CD4-positive, CD25-positive, alpha-beta regulatory T cell (primary cell): ENCODE results near the gene MTMR4. TPM values are rescaled to one million over a fixed set of nuclear protein-coding genes. Genes with fewer than 3 reads are reported as not detected.
"Not testable (repeated sequence)": the region's sequence is repeated elsewhere in the genome, so short reads cannot be mapped to it uniquely, and the experiment has no call there.

Experiments
- ATAC-seq, 2 donors: fragments of 150-1000 bp; cut with Tn5 transposase; one replicate each; pipeline ENCODE4 v1.10.0; 2021; ENCODE audit warnings: low read depth in 2 of 2, moderate number of reproducible peaks in 2 of 2, moderate library complexity in 1 of 2
- DNase-seq, 3 donors: peaks; one replicate each; pipeline versions ENCODE4 v3.0.0 to v3.0.0-alpha.2; 2012 to 2022; ENCODE audit warnings: mixed read lengths in 1 of 3
- H3K27ac ChIP-seq: one replicate; pipeline ENCODE4 v1.7.0; 2013; ENCODE audit warnings: mild to moderate bottlenecking, low read length; ENCODE audit not compliant: insufficient read depth, poor library complexity, severe bottlenecking
- H3K27me3 ChIP-seq: one replicate; pipeline ENCODE4 v1.7.0; 2013; ENCODE audit warnings: low read length; ENCODE audit not compliant: control insufficient read depth, insufficient read depth
- H3K36me3 ChIP-seq: one replicate; pipeline ENCODE4 v1.7.0; 2013; ENCODE audit warnings: mild to moderate bottlenecking, low read length, moderate library complexity; ENCODE audit not compliant: control insufficient read depth, insufficient read depth
- H3K4me1 ChIP-seq: 2 replicates; pipeline ENCODE4 v1.7.0; 2013; ENCODE audit warnings: mild to moderate bottlenecking, low read length; ENCODE audit not compliant: insufficient read depth, control insufficient read depth, poor library complexity, severe bottlenecking
- H3K4me3 ChIP-seq: one replicate; pipeline ENCODE4 v1.7.0; 2013; ENCODE audit warnings: low read depth, mild to moderate bottlenecking, low read length, moderate library complexity
- H3K9me3 ChIP-seq, 2 experiments: 1 replicate in 1 of 2; 2 replicates in 1 of 2; pipeline ENCODE4 v1.7.0; 2013; ENCODE audit warnings: low read length in 2 of 2, mild to moderate bottlenecking in 1 of 2, moderate library complexity in 1 of 2; ENCODE audit not compliant: control insufficient read depth in 2 of 2
- H3K27ac Mint-ChIP-seq, 3 donors: one replicate each; pipeline ENCODE4 v1.8.0; 2020 to 2022; ENCODE audit warnings: mild to moderate bottlenecking in 3 of 3, mixed read lengths in 3 of 3, moderate library complexity in 2 of 3
- H3K27me3 Mint-ChIP-seq: one replicate; pipeline ENCODE4 v1.8.0; 2022; ENCODE audit warnings: mild to moderate bottlenecking, mixed read lengths
- H3K36me3 Mint-ChIP-seq: one replicate; pipeline ENCODE4 v1.8.0; 2020; ENCODE audit warnings: mixed read lengths
- H3K4me1 Mint-ChIP-seq, 4 donors: one replicate each; pipeline ENCODE4 v1.8.0; 2020 to 2022; ENCODE audit warnings: mixed read lengths in 4 of 4, mild to moderate bottlenecking in 1 of 4
- H3K4me3 Mint-ChIP-seq, 4 donors: one replicate each; pipeline ENCODE4 v1.8.0; 2020 to 2022; ENCODE audit warnings: mild to moderate bottlenecking in 4 of 4, mixed read lengths in 4 of 4, moderate library complexity in 3 of 4
- H3K9me3 Mint-ChIP-seq, 7 donors: one replicate each; pipeline ENCODE4 v1.8.0; 2020 to 2022; ENCODE audit warnings: mixed read lengths in 7 of 7, mild to moderate bottlenecking in 3 of 7, moderate library complexity in 2 of 7
- polyA plus RNA-seq, 4 donors: library from polyadenylated mRNA; unstranded; fragments of 300-500 nt; fragmentation: Illumina TruSeq; gene quantifications; one replicate each; pipeline ENCODE4 v1.2.3, GENCODE V29; 2021
- total RNA-seq: library from RNA; stranded (reverse); gene quantifications from one replicate; pipeline ENCODE4 v1.2.3, GENCODE V29; 2022

MTMR4 gene
- total and polyA plus RNA-seq, 5 donors from 2014 or later = 16.5 to 43.6 (median 19.0) TPM

DNA sequence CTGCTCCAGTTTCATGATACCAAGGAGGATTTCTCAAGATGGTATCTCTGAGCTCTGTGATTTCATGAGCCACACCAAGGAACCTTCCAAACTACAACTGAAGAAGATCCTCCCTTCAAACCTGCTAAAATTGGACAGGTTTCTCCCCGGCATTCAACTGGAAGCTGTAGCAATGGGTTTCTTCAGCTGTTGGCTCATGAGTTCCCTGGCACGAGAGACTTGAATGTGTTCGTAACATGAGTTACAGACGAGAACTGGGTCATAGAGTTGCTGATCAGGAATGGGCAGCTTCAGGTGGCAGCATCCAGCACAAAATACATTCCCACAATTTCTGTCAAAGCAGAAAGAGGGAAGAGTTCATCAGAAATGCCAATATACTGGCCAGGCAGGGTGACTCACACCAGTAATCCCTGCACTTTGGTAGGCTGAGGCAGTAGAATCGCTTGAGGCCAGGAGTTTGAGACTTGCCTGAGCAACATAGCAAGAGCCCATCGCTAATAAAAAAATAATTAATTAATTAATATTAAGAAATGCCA lies 22.9 kb downstream of the MTMR4 start:
- no peaks in the 10 kb centered on the region for H3K9me3 ChIP-seq
- no peak for ATAC-seq
- H3K4me3 Mint-ChIP-seq = no peak overlapping the region
- H3K27me3 ChIP-seq = no peaks in the 10 kb centered on the region
- H3K27ac ChIP-seq = no peak overlapping the region
- H3K9me3 Mint-ChIP-seq = no peaks in the 10 kb centered on the region
- H3K4me1 ChIP-seq = peaks cover 17% of the 10 kb centered on the region
- H3K4me3 ChIP-seq = no peak overlapping the region
- H3K4me1 Mint-ChIP-seq = peaks cover 1 to 12% (median 7%) of the 10 kb centered on the region in 4 donors
- H3K27ac Mint-ChIP-seq = peak overlapping the region in 1 of 3 donors; percentile 46
- peaks cover 40% of the 10 kb centered on the region for H3K36me3 Mint-ChIP-seq
- no peak for DNase-seq
- H3K27me3 Mint-ChIP-seq = no peaks in the 10 kb centered on the region
- H3K36me3 ChIP-seq = peaks cover 61% of the 10 kb centered on the region

DNA sequence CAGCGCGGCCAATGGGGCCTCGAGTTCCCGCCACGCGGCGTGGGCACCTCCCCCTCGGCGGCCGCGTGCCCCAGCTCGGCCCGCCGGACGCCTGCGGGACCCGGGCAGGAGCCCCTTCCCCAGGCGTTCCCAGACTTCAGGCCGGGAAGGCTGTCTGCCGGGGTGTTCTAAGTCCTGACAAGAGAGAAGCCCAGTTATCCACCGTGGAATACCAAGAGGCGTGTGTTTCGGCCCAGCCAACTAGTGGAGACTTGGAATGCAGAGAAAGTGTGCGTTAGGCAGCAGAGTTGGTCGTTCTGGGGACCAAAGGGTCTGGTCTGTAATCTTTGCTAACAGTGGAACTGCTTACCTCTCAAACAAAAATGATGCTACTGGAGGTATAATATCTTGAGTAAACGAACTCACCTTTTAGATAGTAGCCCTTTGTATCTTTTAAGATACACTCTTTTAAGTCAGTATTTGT lies 26.0 kb downstream of the MTMR4 start:
- H3K4me1 Mint-ChIP-seq = peaks cover 9 to 21% (median 18%) of the 10 kb centered on the region in 4 donors

DNA sequence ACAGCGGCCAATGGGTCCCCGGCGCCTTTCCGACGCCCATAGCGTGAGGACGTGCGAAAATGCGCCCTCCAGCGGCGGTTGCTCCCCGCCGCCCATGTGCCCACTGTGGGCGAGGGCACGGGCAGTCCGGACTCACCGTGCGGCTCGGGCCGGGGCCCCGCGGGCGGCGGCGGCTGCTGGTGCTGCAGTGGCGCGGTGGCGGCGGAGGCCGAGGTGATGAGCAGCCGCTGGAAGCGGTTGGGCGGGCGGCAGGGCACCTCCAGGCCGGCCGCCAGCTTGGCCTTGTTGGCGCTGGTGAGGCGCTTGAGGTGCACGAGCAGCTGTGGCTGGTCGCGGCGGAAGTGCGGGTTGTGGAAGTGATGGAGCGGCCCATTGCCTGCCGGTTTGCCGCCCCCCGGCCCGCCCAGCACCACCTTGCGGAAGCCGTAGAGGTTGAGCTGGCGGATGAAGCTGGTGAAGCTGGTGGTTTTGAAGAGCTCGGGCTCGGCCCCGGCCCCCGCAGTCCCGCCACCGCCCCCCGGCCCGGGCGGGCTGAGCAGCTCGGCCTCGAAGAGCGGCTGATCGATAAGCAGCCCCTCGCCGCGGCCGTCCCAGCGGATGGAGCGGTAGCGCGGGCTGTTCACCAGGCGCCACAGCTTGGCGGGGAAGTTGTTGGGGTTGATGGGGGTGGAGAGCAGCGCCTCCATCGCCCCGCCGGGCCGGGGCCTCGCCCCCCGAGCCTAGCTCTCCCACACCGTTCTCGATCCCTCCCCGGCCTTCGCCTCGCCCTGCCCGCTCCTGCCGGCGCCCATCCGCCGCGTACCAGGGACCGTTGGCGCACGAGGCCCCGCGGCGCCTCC lies 26.6 kb downstream of the MTMR4 start, which contains the start of gene HSF5:
Gene HSF5 (minus strand): TSS at position 820 of the 839 bp plus-strand sequence. CDS start 134 bp downstream, at position 686.
- peak; percentile 94 to 95 for ATAC-seq

More for the DNA sequence above, 26.0 kb downstream of the MTMR4 start:
- H3K36me3 Mint-ChIP-seq = peaks cover 20% of the 10 kb centered on the region
- no peak for DNase-seq
- Histone ChIP-seq H3K36me3 (peaks cover 31% of the 10 kb centered on the region), H3K9me3 (no peaks in the 10 kb centered on the region), H3K27ac (no peak overlapping the region), H3K27me3 (no peaks in the 10 kb centered on the region), H3K4me3 (no peak overlapping the region), H3K4me1 (peaks cover 17% of the 10 kb centered on the region)
- H3K9me3 Mint-ChIP-seq = no peaks in the 10 kb centered on the region
- no peak for ATAC-seq
- no peaks in the 10 kb centered on the region for H3K27me3 Mint-ChIP-seq
- H3K27ac Mint-ChIP-seq = peak overlapping the region; percentile 31 to 86 (median 78)
- peak overlapping the region; percentile 62 to 77 (median 68) for H3K4me3 Mint-ChIP-seq

DNA sequence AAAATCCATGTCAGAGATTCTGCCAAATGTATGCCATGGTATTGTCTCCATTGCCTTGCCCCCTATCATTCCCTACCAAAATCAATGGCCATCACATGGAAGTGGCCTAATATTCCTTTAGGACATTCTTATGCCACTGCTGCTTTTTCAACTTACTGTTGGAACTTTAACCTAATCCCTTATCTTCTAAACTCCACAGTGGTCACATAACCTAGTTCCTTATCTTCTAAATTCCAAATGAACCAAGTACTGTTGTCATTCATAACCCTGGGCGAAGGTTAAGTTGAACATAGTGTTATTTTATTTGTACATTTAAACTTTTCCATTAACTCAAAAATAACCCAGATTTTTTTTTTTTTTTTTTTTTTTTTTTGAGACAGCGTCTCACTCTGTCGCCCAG lies 29.8 kb downstream of the MTMR4 start:
- H3K4me3 Mint-ChIP-seq = no peak overlapping the region
- no peak overlapping the region for H3K27ac Mint-ChIP-seq
- H3K4me1 Mint-ChIP-seq = peaks cover 12 to 33% (median 17%) of the 10 kb centered on the region in 4 donors
- DNase-seq = no peak
- H3K4me1 ChIP-seq = peaks cover 17% of the 10 kb centered on the region
- H3K4me3 ChIP-seq = no peak overlapping the region
- no peak for ATAC-seq
- H3K9me3 ChIP-seq = no peaks in the 10 kb centered on the region
- no peaks in the 10 kb centered on the region for H3K27me3 ChIP-seq
- H3K27me3 Mint-ChIP-seq = no peaks in the 10 kb centered on the region
- H3K36me3 Mint-ChIP-seq = peaks cover 14% of the 10 kb centered on the region
- peaks cover 4% of the 10 kb centered on the region for H3K36me3 ChIP-seq
- H3K9me3 Mint-ChIP-seq = no peaks in the 10 kb centered on the region
- no peak overlapping the region for H3K27ac ChIP-seq

More for the DNA sequence above, 26.6 kb downstream of the MTMR4 start, which contains the start of gene HSF5:
- Mint-ChIP-seq H3K9me3 (no peaks in the 10 kb centered on the region), H3K4me1 (peaks cover 13 to 22% (median 17%) of the 10 kb centered on the region in 4 donors), H3K36me3 (peaks cover 17% of the 10 kb centered on the region), H3K27me3 (no peaks in the 10 kb centered on the region), H3K27ac (peak within 1 kb of the TSS; percentile 42 to 86 (median 78)), H3K4me3 (peak within 1 kb of the TSS; percentile 63 to 81 (median 70))
- peak; percentile 65 to 93 (median 84) for DNase-seq
- no peaks in the 10 kb centered on the region for H3K27me3 ChIP-seq
- H3K27ac ChIP-seq = peak within 1 kb of the TSS; percentile 67
- peak within 1 kb of the TSS; percentile 37 for H3K4me3 ChIP-seq
- H3K4me1 ChIP-seq = peaks cover 17% of the 10 kb centered on the region
- peaks cover 25% of the 10 kb centered on the region for H3K36me3 ChIP-seq
- no peaks in the 10 kb centered on the region for H3K9me3 ChIP-seq

DNA sequence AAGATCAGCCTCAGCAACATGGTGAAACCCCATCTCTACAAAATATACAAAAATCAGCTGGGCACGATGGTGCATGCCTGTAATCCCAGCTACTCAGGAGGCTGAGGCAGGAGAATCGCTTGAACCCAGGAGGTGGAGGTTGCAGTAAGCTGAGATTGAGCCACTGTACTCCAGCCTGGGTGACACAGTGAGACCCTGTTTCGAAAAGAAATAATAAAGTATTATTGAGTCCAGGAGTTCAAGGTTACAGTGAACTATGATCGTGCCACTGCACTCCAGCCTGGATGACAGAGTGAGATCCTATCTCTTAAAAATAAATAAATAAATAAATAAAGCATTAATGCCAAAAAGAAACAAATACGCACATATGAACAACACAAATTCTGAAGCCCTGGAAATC lies 32.6 kb downstream of the MTMR4 start:
- not testable (repeated sequence) for H3K27ac Mint-ChIP-seq

DNA sequence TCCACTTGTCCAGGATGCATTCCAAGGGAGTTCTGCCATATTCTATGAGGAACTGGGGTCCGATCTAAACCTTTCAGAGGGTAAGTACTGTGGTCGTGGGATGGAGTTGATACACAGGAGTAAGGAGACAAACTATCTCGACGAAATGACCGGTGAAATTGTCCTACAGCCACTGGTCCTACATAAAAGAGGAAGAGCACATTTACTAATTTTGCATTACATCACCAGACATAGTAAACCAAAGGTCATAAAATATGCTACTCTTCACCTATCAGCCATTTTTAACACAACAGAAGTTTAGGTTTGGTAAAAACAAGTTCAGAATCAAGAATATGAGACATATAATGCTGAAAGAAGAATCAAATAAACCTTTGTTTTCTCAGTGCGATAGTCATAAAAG lies 34.3 kb downstream of the MTMR4 start:
- no peak overlapping the region for H3K27ac Mint-ChIP-seq
- no peak overlapping the region for H3K4me3 ChIP-seq
- H3K27ac ChIP-seq = no peak overlapping the region
- H3K4me1 ChIP-seq = no peaks in the 10 kb centered on the region
- peaks cover 28% of the 10 kb centered on the region for H3K36me3 Mint-ChIP-seq
- no peaks in the 10 kb centered on the region for H3K9me3 Mint-ChIP-seq
- peaks cover 7 to 24% (median 11%) of the 10 kb centered on the region in 4 donors for H3K4me1 Mint-ChIP-seq
- ATAC-seq (no peak), DNase-seq (no peak)
- no peaks in the 10 kb centered on the region for H3K9me3 ChIP-seq
- H3K27me3 ChIP-seq = no peaks in the 10 kb centered on the region
- peak overlapping the region in 1 of 4 donors; percentile 32 for H3K4me3 Mint-ChIP-seq
- H3K27me3 Mint-ChIP-seq = no peaks in the 10 kb centered on the region
- H3K36me3 ChIP-seq = peaks cover 8% of the 10 kb centered on the region

More for the DNA sequence above, 32.6 kb downstream of the MTMR4 start:
- H3K4me3 ChIP-seq, H3K9me3 ChIP-seq, H3K36me3 ChIP-seq, ATAC-seq, H3K27me3 Mint-ChIP-seq, DNase-seq, H3K4me1 ChIP-seq, H3K4me3 Mint-ChIP-seq, H3K27me3 ChIP-seq, H3K27ac ChIP-seq, H3K9me3 Mint-ChIP-seq: not testable (repeated sequence)
- Mint-ChIP-seq H3K4me1 (peaks cover 9 to 29% (median 12%) of the 10 kb centered on the region in 4 donors), H3K36me3 (peaks cover 14% of the 10 kb centered on the region)

DNA sequence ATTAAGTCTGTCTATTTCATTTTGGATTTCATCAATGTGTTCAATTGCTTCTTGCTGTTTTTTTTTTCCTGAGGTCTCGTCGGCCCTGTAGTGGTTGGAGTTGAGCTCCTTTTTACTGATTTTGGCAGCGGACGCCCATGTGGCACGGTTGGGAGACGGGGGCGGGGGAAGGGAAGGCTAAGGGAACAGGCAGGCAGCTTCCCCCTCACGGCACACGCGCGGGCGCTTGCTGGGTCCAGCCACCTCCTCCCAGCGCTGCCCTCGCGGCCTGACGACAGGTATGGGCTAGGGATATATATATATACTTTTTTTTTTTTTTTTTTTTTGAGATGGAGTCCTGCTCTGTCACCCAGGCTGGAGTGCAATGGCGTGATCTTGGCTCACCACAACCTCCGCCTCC lies 37.6 kb downstream of the MTMR4 start:
- Histone ChIP-seq H3K27ac (no peak overlapping the region), H3K36me3 (peaks cover 8% of the 10 kb centered on the region), H3K4me3 (no peak overlapping the region), H3K9me3 (no peaks in the 10 kb centered on the region), H3K4me1 (no peaks in the 10 kb centered on the region), H3K27me3 (no peaks in the 10 kb centered on the region)
- H3K36me3 Mint-ChIP-seq = peaks cover 25% of the 10 kb centered on the region
- no peaks in the 10 kb centered on the region for H3K27me3 Mint-ChIP-seq
- DNase-seq (no peak), ATAC-seq (no peak)
- no peaks in the 10 kb centered on the region for H3K9me3 Mint-ChIP-seq
- peaks cover 0 to 11% (median 5%) of the 10 kb centered on the region in 4 donors for H3K4me1 Mint-ChIP-seq
- no peak overlapping the region for H3K4me3 Mint-ChIP-seq
- H3K27ac Mint-ChIP-seq = no peak overlapping the region
